ENCODE measurements around the gene RANBP10. TPM values are rescaled to one million over a fixed set of nuclear protein-coding genes. Genes with fewer than 3 reads are reported as not detected.
"Not testable (repeated sequence)": the region's sequence is repeated elsewhere in the genome, so short reads cannot be mapped to it uniquely, and the experiment has no call there.

RANBP10 gene
- total and polyA plus RNA-seq, 2 experiments from 2014 or later: 9.0 to 13.6 TPM

DNA sequence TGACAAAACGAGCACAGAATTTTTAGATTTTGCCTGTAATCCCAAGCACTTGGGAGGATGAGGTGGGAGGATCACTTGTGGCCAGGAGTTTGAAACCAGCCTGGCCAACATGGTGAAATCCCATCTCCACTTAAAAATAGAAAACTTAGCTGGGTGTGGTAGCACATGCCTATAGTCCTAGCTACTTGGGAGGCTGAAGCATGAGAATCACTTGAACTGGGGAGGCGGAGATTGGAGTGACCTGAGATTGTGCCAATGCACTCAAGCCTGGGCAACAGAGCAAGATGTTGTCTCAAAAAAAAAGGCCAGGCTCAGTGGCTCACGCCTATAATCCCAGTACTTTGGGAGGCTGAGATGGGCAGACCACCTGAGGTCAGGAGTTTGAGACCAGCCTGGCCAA lies 55.0 kb downstream of the RANBP10 start:
- ATAC-seq: not testable (repeated sequence)

DNA sequence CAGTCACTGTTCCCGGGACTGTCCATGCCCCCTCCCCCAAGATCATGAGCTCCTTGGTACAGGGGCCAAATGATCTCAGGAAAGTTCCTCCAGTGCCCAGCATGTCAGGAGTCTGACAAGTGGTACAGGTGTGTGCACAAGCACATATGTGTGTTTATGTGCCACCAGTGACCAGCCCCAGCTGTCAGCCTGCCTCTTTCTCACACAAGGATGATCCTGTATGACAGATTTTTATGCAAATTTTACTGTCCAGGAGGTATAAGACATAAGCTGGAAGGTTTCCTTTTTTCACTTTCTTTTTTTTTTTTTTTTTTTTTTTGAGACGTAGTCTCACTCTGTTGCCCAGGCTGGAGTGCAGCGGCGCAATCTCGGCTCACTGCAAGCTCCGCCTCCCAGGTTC lies 55.9 kb downstream of the RANBP10 start:
- Mint-ChIP-seq H3K27ac (no peak overlapping the region), H3K4me3 (no peak overlapping the region)
- TF ChIP-seq STAT1 (IDR thresholded peaks at IDR 0.05; ENCODE audit: unreplicated experiment) (no peak), ETS1 (IDR thresholded peaks at IDR 0.05) (no peak), POLR2AphosphoS5 (IDR thresholded peaks at IDR 0.05; ENCODE audit: low read depth) (no peak), JUNB (IDR thresholded peaks at IDR 0.05; ENCODE audit: unreplicated experiment) (no peak), CREB1 (CRISPR knock-in tag; IDR thresholded peaks at IDR 0.05; ENCODE audit: low read depth) (no peak), ZNF331 (CRISPR knock-in tag; IDR thresholded peaks at IDR 0.05; ENCODE audit: low read depth) (no peak), REST (IDR thresholded peaks at IDR 0.05; ENCODE audit: unreplicated experiment) (no peak), ZNF462 (CRISPR knock-in tag; IDR thresholded peaks at IDR 0.05) (no peak), EZH2 (IDR thresholded peaks at IDR 0.05; ENCODE audit: low read depth, unreplicated experiment) (no peak)
- TF ChIP-seq, protein P1, sequence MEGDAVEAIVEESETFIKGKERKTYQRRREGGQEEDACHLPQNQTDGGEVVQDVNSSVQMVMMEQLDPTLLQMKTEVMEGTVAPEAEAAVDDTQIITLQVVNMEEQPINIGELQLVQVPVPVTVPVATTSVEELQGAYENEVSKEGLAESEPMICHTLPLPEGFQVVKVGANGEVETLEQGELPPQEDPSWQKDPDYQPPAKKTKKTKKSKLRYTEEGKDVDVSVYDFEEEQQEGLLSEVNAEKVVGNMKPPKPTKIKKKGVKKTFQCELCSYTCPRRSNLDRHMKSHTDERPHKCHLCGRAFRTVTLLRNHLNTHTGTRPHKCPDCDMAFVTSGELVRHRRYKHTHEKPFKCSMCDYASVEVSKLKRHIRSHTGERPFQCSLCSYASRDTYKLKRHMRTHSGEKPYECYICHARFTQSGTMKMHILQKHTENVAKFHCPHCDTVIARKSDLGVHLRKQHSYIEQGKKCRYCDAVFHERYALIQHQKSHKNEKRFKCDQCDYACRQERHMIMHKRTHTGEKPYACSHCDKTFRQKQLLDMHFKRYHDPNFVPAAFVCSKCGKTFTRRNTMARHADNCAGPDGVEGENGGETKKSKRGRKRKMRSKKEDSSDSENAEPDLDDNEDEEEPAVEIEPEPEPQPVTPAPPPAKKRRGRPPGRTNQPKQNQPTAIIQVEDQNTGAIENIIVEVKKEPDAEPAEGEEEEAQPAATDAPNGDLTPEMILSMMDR (conservative IDR thresholded peaks at IDR 0.05; ENCODE audit: low read depth in 2 of 2): no peak

More for the DNA sequence above, 55.0 kb downstream of the RANBP10 start:
- H3K79me2 ChIP-seq (replicated peaks; ENCODE audit: insufficient read depth); H3K9me3 Mint-ChIP-seq; H3K4me2 ChIP-seq; H4K20me1 ChIP-seq (replicated peaks; ENCODE audit: insufficient read depth); H3F3A ChIP-seq (replicated peaks; ENCODE audit: low read depth); H3K27me3 ChIP-seq (ENCODE audit: insufficient read depth); DNase-seq (ENCODE audit: low spot score); H2AFZ ChIP-seq; H3K27me3 Mint-ChIP-seq (ENCODE audit: insufficient read depth, low read depth, poor library complexity); H3K27ac ChIP-seq (ENCODE audit: low read depth); H3K4me3 ChIP-seq; H3K36me3 ChIP-seq (ENCODE audit: insufficient read depth); H3K36me3 Mint-ChIP-seq (ENCODE audit: low read depth); H3K27ac Mint-ChIP-seq; H3K9me2 ChIP-seq (ENCODE audit: insufficient read depth); H3K4me1 ChIP-seq (ENCODE audit: insufficient read depth); H3K4me1 Mint-ChIP-seq; H3K4me3 Mint-ChIP-seq: not testable (repeated sequence)

More for the DNA sequence above, 55.9 kb downstream of the RANBP10 start:
- H3K36me3 Mint-ChIP-seq (ENCODE audit: low read depth): no peaks in the 10 kb centered on the region
- no peaks in the 10 kb centered on the region for H3K9me2 ChIP-seq (ENCODE audit: insufficient read depth)
- no peak overlapping the region for H3K27ac ChIP-seq (ENCODE audit: low read depth)
- no peaks in the 10 kb centered on the region for H3K79me2 ChIP-seq (replicated peaks; ENCODE audit: insufficient read depth)
- no peaks in the 10 kb centered on the region for H4K20me1 ChIP-seq (replicated peaks; ENCODE audit: insufficient read depth)
- no peaks in the 10 kb centered on the region for H3K36me3 ChIP-seq (ENCODE audit: insufficient read depth)
- H3K4me2 ChIP-seq: no peak overlapping the region
- peaks cover 5% of the 10 kb centered on the region; the same call in 1 of the 2 replicates for H3K4me1 ChIP-seq (ENCODE audit: insufficient read depth)
- no peak overlapping the region for H3K4me3 ChIP-seq
- H3K4me1 Mint-ChIP-seq: peaks cover 6% of the 10 kb centered on the region
- no peak for DNase-seq (ENCODE audit: low spot score)
- H3F3A ChIP-seq (replicated peaks; ENCODE audit: low read depth): no peaks in the 10 kb centered on the region
- H3K27me3 Mint-ChIP-seq (ENCODE audit: insufficient read depth, low read depth, poor library complexity): peaks cover 3% of the 10 kb centered on the region
- H3K9me3 Mint-ChIP-seq: no peaks in the 10 kb centered on the region
- H3K27me3 ChIP-seq (ENCODE audit: insufficient read depth): no peaks in the 10 kb centered on the region
- H2AFZ ChIP-seq: no peak overlapping the region
- ATAC-seq: no peak
